NCI-H82 (cell line): ENCODE measurements around the gene PLCB1.
A peak's percentile ranks its signal among the peaks of the same experiment; 100 is the strongest.

Source experiments
- DNase-seq: peaks from one replicate; lab custom pipeline; 2025; lab: John Stamatoyannopoulos, UW

Gene PLCB1

DNA sequence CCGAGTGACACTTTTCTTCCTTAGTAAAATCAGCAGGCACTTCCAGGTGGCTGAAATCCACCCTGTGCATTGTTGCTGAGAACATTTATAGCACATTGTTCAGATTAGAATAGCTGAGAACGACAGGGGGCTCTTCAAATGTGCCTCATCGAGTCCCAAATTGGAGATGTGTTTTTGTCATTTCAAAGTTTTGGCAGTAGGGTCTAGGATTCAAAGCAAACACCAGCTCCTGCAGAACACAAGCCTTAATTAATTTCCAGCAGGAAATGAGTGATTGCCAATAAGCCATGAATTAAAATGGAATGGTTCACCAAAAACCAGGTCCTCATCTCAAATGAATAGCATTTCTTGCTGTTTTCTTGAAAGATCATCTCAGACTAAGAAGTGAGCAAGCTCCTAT lies 171.6 kb downstream of the PLCB1 start:
- DNase-seq = no peak

DNA sequence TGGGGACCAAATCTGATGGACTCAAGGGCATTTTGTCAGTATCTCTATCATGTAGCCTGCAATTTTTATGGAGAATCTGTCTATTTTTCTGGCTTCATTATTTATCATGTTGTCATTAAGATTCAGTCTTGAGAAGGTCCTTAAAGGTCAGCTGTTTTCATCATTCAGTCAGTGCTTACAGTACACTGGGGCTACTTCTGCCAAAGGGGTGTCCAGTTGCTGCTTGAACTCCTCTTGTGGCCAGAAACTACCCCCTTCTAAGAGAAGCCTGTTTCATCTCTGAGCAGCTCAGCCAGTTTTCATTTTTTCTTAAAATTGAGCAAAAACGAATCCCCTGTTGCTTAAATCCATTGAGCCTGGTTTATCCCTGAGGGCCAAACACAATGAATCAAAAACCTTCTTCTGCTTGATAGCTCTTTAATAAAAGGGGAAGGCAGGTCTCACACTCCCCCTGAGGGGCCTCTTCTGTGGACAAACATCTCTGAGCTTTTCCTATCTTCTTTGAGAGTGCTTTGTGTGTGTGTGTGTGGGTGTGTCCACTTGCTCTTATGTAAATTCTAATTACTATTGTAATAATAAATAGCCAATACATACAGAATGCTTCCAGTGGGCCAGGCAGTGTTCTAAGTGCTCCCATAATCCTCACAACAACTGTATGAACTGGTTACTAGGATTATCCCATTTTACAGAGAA lies 172.2 kb downstream of the PLCB1 start:
- no peak for DNase-seq

GRCh38 chr20:8305449-8305978 lies 173.4 kb downstream of the PLCB1 start:
- peak; percentile 82 for DNase-seq

DNA sequence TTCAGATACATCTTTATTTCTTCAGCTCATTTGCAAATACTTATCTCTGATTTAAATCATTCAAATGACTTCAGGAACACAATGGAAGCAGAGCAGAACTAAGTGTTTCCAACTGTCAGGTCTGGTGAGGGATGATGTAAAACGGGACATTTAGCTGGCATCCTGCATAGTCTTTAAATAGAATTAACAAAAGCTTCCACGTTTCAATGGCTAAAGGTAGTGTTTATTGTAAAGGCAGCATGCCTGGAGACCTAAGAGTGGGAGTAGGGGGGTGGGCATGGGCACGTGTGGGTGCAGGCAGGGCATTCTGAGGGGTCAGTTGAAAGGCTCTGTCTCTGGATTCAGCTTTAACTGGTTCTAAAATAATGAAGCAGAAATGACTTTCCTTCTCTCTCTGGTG lies 174.9 kb downstream of the PLCB1 start:
- no peak for DNase-seq

GRCh38 chr20:8309634-8310033 lies 177.6 kb downstream of the PLCB1 start:
- DNase-seq = peak; percentile 68

DNA sequence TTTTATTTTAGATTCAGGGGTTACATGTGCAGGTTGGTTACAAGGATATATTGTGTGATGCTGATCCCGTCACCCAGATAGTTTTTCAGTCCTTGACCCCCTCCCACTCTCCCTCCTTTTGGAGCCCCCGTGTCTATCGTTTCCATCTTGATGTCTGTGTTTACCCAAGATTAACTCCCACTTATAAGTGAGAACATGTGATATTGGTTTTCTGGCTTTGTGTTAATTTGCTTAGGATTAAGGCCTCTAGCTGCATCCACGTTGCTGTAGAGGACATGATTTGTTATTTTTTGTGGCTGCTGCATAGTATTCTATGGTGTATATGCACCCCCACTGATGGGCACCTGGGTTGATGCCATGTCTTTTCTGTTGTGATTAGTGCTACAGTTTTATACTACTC lies 178.6 kb downstream of the PLCB1 start:
- peak; percentile 55 for DNase-seq

DNA sequence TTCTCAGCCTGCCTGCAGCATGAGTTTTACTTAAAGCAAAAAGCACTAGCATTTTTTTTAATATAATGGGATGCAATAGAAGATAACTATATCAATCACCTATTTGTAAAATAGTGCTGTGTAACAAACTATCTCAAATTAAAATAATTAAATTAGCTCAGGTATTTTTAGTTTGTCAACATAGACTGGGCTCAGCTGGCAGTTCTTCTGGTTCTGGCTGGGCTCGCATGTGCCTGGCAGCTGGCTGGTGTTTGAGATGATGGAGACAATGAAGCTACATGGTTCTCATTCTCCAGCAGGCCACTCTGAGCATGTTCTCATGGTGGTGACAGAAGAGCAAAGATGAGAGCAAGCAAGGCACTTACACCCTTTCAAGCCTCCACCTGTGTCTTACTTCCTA lies 181.0 kb downstream of the PLCB1 start:
- no peak for DNase-seq

GRCh38 chr20:8315639-8316573 lies 183.8 kb downstream of the PLCB1 start:
- DNase-seq = no peak

- no peak for DNase-seq
These were observed 185.4 kb downstream of the PLCB1 start for GRCh38 chr20:8317448-8317847.

GRCh38 chr20:8318965-8319625 lies 187.0 kb downstream of the PLCB1 start:
- DNase-seq = no peak

- no peak for DNase-seq
These were observed 188.2 kb downstream of the PLCB1 start for GRCh38 chr20:8320306-8320705.

- DNase-seq = no peak
These were observed 188.9 kb downstream of the PLCB1 start for GRCh38 chr20:8321001-8321400.

DNA sequence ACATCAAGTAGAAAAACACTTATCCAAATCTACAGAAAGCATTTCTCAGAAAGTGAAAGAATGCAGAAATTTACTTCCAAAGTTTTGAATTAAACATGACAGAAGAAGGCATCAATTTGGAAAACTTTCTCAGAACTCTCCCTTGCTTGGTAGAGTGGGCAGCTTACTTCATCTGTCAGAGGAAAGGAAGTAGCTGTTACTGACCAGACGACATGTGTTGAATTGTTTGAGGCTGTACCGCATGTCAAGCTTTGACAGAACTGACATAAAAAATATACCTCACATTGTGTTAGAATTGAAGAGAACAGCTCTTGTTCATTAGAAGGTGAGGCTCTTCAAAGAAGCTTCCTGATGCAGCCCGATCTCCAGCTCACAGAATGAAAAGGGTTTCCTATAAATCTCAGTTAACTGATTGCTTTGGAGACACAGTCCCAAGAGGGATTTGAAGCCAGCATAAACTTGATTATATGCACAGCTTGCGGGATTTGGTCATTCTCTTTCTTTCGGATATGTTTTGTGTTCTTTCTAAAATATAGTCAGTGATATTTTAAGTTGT lies 190.7 kb downstream of the PLCB1 start:
- no peak for DNase-seq

DNA sequence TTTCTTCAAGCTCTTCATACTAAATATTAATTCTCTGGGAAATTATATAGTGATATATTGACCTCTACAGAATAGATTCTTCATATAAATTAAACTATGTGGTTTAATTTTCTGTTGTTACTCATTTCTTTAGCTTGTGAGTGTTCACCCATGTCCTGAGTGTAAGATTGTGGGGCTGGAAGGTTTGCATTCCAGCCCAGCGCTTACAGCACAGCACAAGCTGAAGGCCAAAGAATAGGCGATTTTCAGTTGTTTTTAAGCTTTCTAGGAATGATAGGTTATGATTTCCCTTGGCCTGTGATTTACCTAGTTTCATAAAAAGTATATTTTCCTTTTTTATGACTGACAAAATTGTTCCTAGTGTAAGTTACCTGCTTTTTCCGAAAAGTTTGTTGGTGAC lies 194.1 kb downstream of the PLCB1 start:
- DNase-seq = no peak

DNA sequence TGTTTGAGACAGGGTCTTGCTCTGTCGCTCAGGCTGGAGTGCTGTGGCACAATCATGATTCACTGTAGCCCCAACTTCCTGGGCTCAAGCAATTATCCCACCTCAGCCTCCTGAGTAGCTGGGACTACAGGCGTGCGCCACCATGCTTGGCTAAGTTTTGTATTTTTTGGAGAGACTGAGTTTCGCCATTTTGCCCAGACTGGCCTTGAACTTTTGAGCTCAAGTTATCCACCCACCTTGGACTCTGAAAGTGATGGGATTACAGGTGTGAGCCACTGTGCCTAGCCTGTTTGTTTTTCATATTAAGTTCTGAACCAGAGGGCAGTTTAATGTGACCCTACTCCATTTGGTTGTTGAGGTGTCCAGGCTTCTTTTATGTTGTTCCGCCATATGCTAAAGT lies 194.8 kb downstream of the PLCB1 start:
- no peak for DNase-seq

DNA sequence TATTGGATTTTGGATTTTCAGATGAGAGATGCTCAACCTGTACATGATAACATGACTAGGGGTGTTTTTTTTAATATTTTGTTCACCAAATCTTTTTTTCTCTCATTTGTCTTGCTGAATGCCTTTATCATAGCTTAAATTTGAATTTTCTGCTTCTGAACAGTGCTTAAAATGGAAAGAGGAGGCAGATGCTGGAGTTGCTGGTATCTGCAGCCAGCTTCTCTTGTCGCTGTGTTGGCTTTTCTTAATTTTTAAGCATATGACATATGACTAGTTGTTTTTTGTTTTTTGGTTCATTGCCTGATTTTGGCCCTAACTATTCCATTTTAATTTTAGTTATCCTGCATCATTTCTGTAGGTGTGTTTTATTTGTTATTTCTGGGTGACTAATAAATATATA lies 196.1 kb downstream of the PLCB1 start:
- DNase-seq = no peak

DNA sequence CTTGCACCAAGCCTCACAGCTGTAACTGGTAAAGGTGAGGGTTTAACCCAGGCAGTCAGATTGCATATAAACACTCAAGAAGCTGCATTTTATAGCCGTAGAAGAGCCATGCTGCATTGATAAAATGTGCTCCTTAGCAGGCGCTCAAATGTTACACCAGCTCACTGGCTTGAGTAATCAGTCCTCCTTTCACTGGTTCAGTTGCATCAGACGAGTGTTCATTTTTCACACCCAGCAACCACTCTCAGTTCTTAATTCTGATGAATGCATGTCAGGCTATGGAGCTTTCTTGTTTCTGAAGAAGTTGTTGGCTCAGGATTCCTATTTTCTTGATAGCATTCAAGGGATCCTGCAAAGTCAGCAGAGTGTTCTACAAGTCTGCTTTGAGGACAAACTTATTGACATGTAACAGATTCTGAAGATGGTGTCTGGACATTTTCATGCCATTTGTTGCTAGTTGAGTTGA lies 198.3 kb downstream of the PLCB1 start:
- no peak for DNase-seq

GRCh38 chr20:8330785-8331695 lies 199.0 kb downstream of the PLCB1 start:
- no peak for DNase-seq

GRCh38 chr20:8331740-8332412 lies 199.8 kb downstream of the PLCB1 start:
- DNase-seq = no peak

- no peak for DNase-seq
These were observed 202.6 kb downstream of the PLCB1 start for GRCh38 chr20:8334641-8335040.
